Vagina (tissue), 2 donors: ENCODE data around the gene DNMT3A.

Experiments
- POLR2A ChIP-seq, 2 donors: fragments of 450-650 bp; IDR thresholded peaks; one replicate each; pipeline ENCODE4 v1.6.1; 2017; ENCODE audit warnings: antibody characterized with exemption in 2 of 2, mild to moderate bottlenecking in 2 of 2, moderate library complexity in 2 of 2
- POLR2AphosphoS5 ChIP-seq, 2 donors: sonication (generic); formaldehyde crosslinking; IDR thresholded peaks; one replicate each; pipeline ENCODE4 v1.9.0; 2017; ENCODE audit warnings: antibody characterized with exemption in 2 of 2, mild to moderate bottlenecking in 2 of 2, low read depth in 1 of 2; ENCODE audit not compliant: insufficient read depth in 1 of 2
- TF ChIP-seq, protein P1 (sequence below), 3 experiments: fragments of 450-650 bp in 2 of 3; fragments of 200-600 bp in 1 of 3; sonication (generic) in 1 of 3; IDR thresholded peaks; one replicate each; pipeline ENCODE4 v1.5.1; 2017 to 2019; ENCODE audit warnings: antibody characterized with exemption in 3 of 3, mild to moderate bottlenecking in 2 of 3, moderate library complexity in 2 of 3

DNA sequence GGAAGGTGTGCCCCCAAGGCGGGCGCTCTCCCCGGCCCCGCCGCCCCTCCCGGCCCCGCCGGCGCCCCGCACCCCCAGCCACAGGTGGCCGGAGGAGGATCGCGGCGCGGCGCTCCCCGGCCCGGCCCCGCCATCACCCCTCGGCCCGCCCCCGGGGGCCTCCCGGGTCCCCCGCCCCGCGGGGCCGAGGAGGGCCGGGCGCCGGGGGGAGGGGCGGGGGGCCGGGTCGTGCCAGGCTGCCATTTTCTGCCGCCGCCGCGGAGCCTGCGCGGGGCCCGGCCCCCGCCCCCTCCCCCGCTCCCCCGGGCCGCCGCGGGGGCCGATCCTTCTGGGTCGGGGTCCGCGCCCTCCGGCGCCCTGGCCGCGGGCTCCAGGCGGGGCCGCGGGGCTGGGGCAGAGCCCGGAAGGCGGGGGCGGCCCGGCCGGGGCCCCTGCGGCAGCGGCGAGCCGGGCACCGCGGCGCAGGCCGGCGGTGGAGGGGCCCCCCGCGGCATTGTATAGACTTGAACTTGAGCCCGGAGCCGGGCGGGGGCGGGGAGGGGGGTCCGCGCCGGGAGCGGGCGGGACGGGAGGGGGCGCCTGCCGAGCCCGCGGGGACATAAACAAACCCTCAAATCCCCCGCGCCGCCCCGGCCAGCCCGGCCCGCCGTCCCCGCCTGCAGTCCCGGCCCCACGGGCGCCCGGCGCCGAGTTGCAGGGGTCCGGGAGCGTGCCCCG, 556 bp downstream of the DNMT3A start:
- TF ChIP-seq, protein P1, sequence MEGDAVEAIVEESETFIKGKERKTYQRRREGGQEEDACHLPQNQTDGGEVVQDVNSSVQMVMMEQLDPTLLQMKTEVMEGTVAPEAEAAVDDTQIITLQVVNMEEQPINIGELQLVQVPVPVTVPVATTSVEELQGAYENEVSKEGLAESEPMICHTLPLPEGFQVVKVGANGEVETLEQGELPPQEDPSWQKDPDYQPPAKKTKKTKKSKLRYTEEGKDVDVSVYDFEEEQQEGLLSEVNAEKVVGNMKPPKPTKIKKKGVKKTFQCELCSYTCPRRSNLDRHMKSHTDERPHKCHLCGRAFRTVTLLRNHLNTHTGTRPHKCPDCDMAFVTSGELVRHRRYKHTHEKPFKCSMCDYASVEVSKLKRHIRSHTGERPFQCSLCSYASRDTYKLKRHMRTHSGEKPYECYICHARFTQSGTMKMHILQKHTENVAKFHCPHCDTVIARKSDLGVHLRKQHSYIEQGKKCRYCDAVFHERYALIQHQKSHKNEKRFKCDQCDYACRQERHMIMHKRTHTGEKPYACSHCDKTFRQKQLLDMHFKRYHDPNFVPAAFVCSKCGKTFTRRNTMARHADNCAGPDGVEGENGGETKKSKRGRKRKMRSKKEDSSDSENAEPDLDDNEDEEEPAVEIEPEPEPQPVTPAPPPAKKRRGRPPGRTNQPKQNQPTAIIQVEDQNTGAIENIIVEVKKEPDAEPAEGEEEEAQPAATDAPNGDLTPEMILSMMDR (IDR thresholded peaks at IDR 0.05), result no peak
- TF ChIP-seq POLR2A (IDR thresholded peaks at IDR 0.05), result no peak
- TF ChIP-seq POLR2AphosphoS5 (IDR thresholded peaks at IDR 0.05; ENCODE audit: insufficient read depth in 1 of 2, low read depth in 1 of 2), result no peak
